ENCODE measurements around the gene SPTLC2.

DNA sequence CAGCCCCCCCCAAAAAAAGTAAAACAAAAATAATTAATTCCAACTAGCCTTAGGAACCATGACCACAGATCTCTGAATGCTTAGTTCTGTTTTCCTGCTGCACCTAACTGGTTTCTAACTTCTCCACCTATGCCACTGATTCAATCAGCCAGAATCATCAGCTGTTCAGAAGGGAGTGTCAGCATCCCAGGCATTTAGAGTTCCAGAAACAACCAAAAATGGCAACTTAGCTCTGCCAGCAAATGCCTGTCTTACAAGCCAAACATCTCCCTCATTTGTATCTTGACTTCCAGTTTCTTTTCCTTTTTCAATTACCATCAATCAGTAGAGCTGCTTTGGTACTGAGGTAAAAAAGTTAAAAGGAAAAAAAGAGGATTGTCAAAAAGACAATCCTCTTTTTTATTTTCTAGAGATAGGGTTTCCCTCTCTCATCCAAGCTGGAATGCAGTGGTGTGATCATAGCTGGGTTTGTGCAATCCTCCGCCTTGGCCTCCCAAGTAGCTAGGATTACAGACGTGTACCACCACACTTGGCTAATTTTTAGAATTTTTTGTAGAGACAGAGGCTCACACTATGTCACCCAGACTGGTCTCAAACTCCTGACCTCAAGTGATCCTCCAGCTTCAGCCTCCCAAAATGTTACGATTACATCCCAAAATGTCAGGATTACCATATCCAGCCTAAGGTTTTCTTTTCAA lies 72.7 kb downstream of the SPTLC2 start:
- TF ChIP-seq CTCF (IDR thresholded peaks at IDR 0.05 in 8 of 11, conservative IDR thresholded peaks at IDR 0.05 in 3 of 11) (no peak), POLR2A (IDR thresholded peaks at IDR 0.05) (no peak)

All from spleen (tissue), 7 donors.